T-helper 2 cell treated with Interferon-gamma antibody and Interleukin-4, amounts not matched to agents 5 μg/mL and 100 μg/mL, for 36 hours (primary cell): ENCODE results near the gene KRT85.
"Not testable (repeated sequence)": the region's sequence is repeated elsewhere in the genome, so short reads cannot be mapped to it uniquely, and the experiment has no call there.

Experiments used
- DNase-seq: peaks from one replicate; pipeline ENCODE4 v3.0.0; 2021; ENCODE audit warnings: low spot score
- H3K27ac Mint-ChIP-seq: one replicate; pipeline ENCODE4 v1.8.0; 2021; ENCODE audit warnings: mild to moderate bottlenecking, mixed read lengths
- H3K27me3 Mint-ChIP-seq: one replicate; pipeline ENCODE4 v1.8.0; 2021; ENCODE audit warnings: low read depth, mixed read lengths
- H3K36me3 Mint-ChIP-seq: one replicate; pipeline ENCODE4 v1.8.0; 2021; ENCODE audit warnings: low read depth, mixed read lengths
- H3K4me1 Mint-ChIP-seq: one replicate; pipeline ENCODE4 v1.8.0; 2021; ENCODE audit warnings: low read depth, mixed read lengths
- H3K4me3 Mint-ChIP-seq: one replicate; pipeline ENCODE4 v1.8.0; 2022; ENCODE audit warnings: mild to moderate bottlenecking, moderate library complexity, mixed read lengths
- H3K9me3 Mint-ChIP-seq: one replicate; pipeline ENCODE4 v1.8.0; 2021; ENCODE audit warnings: mixed read lengths

The KRT85 gene

DNA sequence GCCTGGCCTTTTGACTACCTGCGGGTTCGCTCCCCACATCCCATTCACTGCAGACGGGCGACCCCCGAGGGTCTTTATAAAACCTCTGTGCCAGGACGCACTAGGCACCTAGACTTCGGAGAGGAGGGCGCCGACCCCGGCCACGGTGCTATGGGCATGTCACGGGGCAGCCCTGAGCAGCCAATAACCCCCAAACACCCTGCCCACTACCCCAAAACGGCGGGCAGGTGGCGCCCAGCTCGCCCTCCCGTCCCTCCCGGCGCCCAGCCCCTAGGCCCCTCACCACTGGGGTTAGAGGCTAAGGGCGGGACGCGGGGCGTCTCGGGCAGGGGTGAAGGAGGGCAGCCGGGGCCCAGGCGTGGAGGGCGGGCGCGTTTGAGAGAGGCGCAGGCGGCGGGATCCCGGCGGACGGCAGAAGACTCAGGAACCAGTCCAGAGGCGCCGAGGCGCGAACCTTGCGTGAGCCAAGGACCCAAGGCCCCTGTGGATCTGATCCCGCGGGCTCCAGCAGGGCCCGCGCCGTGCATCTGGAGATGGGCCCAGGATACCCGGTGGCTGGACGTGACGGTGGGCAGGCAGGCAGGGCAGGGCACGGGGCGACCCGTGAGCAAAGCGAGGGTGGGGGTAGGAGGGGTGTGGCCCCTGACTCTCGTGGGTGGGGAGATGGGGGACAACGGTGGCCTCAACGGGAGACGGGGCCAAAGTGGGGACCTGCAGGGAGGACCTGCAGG lies 11.1 kb downstream of the KRT85 start:
- H3K27me3 Mint-ChIP-seq = peaks cover 15% of the 10 kb centered on the region
- H3K9me3 Mint-ChIP-seq = no peaks in the 10 kb centered on the region
- no peak overlapping the region for H3K27ac Mint-ChIP-seq
- no peak overlapping the region for H3K4me3 Mint-ChIP-seq
- no peaks in the 10 kb centered on the region for H3K36me3 Mint-ChIP-seq
- no peak for DNase-seq
- peaks cover 12% of the 10 kb centered on the region for H3K4me1 Mint-ChIP-seq

DNA sequence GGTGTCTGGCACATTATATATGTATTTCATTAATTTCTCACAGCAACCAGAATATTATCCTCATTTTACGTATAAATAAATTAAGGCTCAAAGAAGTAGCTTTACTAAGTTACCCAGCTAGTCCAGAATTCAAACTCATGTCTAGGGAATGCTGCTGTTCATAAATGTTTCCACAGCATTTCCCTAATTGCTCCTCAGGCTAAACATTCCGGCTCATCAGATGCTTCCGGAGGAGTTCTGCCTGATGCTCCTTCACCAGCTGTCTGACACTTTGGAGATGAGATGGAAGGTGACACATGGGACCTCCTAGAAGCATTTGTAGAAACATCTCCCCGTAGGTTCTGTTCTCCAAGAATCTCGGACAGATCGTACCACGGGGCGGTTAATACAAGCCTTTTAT lies 12.1 kb downstream of the KRT85 start:
- no peaks in the 10 kb centered on the region for H3K9me3 Mint-ChIP-seq
- H3K4me3 Mint-ChIP-seq = no peak overlapping the region
- DNase-seq = no peak
- H3K4me1 Mint-ChIP-seq = peaks cover 12% of the 10 kb centered on the region
- peaks cover 15% of the 10 kb centered on the region for H3K27me3 Mint-ChIP-seq
- no peaks in the 10 kb centered on the region for H3K36me3 Mint-ChIP-seq
- H3K27ac Mint-ChIP-seq = no peak overlapping the region

DNA sequence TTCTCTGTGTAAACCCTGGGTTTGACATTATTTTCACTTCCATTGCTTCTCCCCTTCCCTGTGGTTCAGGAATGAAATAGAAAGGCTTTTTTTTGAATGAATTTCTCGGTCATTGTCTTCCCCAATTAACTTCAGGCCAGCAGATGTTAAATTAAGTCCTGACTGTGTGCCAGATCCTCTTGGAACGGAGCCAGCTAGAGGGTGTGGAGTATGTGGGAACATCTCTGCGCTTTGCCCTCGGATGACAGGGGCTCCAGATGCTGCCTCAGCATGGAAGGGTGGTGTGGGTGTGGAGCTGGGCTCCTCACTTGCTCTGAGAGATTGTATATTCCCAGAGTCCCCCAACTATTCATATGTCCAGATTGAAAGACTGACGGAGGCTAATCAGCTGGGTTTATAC lies 13.1 kb downstream of the KRT85 start:
- Mint-ChIP-seq H3K27ac (no peak overlapping the region), H3K27me3 (peaks cover 16% of the 10 kb centered on the region), H3K36me3 (no peaks in the 10 kb centered on the region), H3K4me3 (no peak overlapping the region), H3K9me3 (no peaks in the 10 kb centered on the region), H3K4me1 (peaks cover 10% of the 10 kb centered on the region)
- DNase-seq = no peak

DNA sequence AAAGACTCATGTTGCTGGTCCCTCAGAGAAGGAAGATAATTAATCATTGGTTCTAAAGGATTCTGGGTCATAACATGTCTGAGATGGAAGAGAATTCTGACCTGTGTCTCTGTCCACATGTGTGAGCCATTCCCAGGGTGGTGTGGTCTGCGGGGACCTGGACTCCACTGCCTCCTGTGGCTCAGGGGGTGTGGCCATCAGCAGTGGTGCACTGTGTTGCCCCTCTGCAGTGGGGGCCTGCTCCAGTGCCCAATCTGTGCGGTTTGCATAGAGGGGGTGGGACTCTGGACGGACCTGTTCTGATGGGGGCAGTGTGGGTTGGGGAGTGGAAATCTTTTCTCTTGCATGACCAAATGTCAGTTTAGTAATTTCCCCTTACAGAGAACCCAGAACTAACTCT lies 13.5 kb downstream of the KRT85 start:
- Mint-ChIP-seq H3K9me3 (no peaks in the 10 kb centered on the region), H3K27ac (no peak overlapping the region)

DNA sequence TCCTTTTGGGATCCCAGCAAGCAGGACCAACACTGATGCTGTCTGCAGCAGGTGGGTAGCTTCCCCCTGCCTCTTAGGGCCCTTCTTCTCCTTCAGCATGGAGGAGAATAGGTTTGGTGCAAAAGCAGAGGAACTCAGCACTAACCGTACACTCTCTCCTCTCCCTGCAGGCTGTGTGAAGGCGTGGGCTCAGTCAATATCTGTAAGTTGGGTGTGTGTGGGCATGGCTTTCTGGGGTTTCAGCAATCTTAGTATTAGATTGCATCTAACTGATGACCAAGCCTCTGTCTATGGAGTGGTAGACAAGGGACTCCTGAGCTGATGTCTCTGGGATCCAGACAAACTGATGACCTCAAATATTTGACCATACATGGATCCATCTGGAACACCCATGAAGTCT lies 14.3 kb downstream of the KRT85 start:
- peaks cover 3% of the 10 kb centered on the region for H3K4me1 Mint-ChIP-seq
- H3K27me3 Mint-ChIP-seq = peaks cover 17% of the 10 kb centered on the region
- no peaks in the 10 kb centered on the region for H3K36me3 Mint-ChIP-seq
- H3K9me3 Mint-ChIP-seq = no peaks in the 10 kb centered on the region
- no peak overlapping the region for H3K4me3 Mint-ChIP-seq
- H3K27ac Mint-ChIP-seq = no peak overlapping the region
- DNase-seq = no peak

More for the DNA sequence above, 13.5 kb downstream of the KRT85 start:
- Mint-ChIP-seq H3K36me3 (no peaks in the 10 kb centered on the region), H3K4me1 (peaks cover 8% of the 10 kb centered on the region), H3K4me3 (no peak overlapping the region), H3K27me3 (peaks cover 17% of the 10 kb centered on the region)
- DNase-seq = no peak

DNA sequence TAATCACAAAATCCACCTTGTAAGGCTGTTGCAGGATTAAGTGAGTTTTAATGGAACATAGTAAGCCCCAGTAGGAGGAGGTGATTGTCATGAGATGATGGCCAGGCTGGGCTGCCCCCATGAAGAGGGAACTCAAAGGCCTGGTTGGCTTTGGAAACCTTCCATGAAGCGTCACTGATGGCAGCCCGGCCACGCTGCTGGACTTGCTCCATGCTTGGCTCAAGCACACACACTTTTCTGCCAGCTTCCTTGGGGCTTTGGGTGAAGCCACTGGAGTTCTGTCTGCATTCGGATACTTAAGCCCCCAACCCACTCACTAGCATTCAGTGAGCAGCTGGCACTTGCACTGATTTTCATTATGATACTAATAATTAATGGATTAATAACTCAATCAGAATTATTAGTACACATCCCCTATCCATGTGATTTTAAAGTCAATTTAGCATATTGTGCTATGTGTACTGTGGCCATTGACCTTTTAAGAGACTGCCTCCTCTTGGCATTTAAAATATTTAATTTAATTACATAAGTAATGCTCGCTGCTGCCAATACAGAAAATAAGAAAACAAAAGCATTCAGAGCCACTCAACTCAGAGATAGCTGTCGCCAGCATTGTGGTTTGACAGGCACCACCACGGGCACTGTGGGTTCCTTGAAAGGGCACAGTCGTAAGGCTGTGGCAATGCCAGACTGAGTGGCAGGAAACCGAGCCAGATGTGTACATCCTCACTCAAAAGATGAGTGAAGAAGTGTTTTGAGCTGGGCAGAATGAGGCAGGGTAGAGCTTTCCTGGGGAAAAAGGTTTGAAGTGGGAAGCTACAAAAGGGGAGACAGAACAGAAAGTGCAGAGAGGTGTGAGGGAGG lies 15.9 kb downstream of the KRT85 start:
- Mint-ChIP-seq H3K27me3 (peaks cover 17% of the 10 kb centered on the region), H3K4me3 (no peak overlapping the region), H3K27ac (no peak overlapping the region), H3K36me3 (no peaks in the 10 kb centered on the region), H3K9me3 (no peaks in the 10 kb centered on the region), H3K4me1 (peaks cover 3% of the 10 kb centered on the region)
- no peak for DNase-seq

DNA sequence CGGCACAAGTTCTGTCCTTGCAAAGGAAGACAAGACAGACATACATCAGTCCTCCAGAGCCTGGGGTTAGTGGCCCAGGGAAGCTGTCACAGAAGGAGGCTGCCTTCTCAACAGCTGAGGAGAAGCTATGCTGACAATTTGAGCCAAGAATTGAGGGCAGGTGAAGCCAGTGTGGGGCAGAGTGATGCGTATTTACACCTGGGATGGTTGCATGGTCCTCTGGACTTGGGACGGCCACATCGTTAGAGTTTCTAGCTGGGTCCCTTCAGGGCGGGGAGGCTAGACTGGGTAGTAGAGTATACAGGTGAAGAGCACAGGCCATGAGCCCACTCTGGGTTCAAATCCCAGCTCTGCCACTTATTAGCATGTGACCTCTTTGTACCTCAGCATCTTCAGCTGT lies 16.5 kb downstream of the KRT85 start:
- no peak overlapping the region for H3K27ac Mint-ChIP-seq
- H3K9me3 Mint-ChIP-seq = no peaks in the 10 kb centered on the region
- peaks cover 3% of the 10 kb centered on the region for H3K4me1 Mint-ChIP-seq
- DNase-seq = no peak
- H3K36me3 Mint-ChIP-seq = no peaks in the 10 kb centered on the region
- no peak overlapping the region for H3K4me3 Mint-ChIP-seq
- H3K27me3 Mint-ChIP-seq = peaks cover 17% of the 10 kb centered on the region

DNA sequence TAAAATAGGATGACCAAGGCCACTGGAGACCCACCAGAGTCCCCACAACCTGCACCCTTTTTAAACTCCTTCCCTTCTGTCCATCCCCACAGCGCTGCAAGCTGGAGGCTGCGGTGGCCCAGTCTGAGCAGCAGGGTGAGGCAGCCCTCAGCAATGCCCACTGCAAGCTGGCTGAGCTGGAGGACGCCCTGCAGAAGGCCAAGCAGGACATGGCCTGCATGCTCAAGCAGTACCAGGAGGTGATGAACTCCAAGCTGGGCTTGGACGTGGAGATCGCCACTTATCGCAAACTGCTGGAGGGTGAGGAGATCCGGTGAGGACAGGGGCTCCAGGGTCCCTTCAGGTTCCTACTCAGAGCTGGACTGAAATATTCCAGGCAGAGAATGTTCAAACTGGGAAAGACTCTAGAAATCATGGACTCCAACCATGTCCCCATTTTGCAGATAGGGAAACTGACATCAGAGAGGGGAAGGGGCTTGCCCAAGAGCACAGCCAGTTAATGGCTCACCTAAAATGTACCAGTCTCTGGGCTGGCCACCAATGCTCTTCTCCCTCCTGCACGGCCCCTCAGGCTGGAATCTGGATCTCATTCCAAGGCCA lies 17.2 kb downstream of the KRT85 start:
- Mint-ChIP-seq H3K27ac (no peak overlapping the region), H3K9me3 (no peaks in the 10 kb centered on the region), H3K36me3 (no peaks in the 10 kb centered on the region), H3K4me3 (no peak overlapping the region), H3K27me3 (peaks cover 17% of the 10 kb centered on the region), H3K4me1 (peaks cover 3% of the 10 kb centered on the region)
- DNase-seq = no peak

DNA sequence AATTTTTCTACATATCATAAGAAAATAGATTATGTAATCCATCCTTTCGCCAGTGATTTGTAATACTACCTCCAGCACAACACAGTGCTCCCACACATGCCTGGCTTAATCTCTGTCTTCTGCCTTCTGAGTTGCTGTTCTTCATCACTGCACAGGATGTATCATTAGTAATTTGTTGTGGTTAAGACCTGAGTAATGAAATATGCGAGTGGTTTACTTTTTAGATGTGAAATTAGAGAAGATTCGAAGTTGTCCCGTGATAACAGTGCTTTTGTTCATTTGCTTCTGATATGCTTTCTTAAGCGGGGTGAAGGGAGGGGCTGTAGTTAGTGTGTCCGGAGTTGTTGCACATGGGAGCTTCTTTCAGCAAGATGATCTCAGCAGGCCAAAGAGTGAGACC lies 18.1 kb downstream of the KRT85 start:
- no peak overlapping the region for H3K27ac Mint-ChIP-seq
- H3K4me1 Mint-ChIP-seq = peaks cover 3% of the 10 kb centered on the region
- peaks cover 17% of the 10 kb centered on the region for H3K27me3 Mint-ChIP-seq
- DNase-seq = no peak
- no peak overlapping the region for H3K4me3 Mint-ChIP-seq
- H3K9me3 Mint-ChIP-seq = no peaks in the 10 kb centered on the region
- no peaks in the 10 kb centered on the region for H3K36me3 Mint-ChIP-seq

DNA sequence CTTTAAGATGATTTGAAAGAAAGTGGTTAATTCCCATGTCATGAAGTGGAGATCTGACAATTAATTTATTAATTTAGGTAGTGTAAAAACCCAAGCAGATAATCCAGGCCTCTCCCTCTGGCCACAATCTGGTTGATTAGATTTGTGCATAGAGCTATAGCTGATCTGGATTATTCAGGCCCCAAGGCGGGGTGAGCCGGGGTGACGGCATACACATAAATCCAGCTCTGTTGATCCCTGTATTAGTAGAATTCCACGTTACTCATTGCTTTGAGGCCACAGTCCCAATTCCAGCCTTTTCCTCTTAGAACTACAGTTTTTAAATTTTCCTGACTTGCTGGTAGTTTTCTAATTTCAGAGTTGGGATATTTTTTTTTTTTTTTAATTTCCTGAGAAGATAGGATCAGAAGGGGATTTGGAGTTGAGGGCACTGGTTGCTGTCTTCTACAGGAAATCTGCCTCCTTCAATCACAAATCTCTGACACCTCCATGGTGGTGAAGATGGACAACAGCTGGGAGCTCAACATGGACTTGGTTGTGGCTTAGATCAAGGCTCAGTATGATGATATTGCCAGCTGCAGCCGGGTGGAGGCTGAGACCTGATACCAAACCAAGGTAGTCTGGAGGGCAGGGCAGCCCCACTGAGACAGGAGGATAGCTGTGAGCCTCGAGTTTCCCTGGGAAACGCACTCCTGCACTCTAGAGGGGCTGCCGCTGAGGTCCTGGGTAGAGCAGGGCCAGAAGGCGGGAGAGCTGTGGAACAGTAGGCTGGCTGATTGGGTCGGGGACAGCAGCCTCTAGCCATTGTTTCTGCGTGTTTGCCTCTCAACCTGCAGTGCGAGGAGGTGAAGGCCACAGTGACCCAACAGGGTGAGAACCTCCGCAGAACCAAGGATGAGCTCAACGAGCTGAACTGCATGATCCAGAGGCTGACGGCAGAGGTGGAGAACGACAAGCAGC lies 19.4 kb downstream of the KRT85 start:
- H3K4me1 Mint-ChIP-seq = peaks cover 3% of the 10 kb centered on the region
- no peak overlapping the region for H3K27ac Mint-ChIP-seq
- H3K36me3 Mint-ChIP-seq = no peaks in the 10 kb centered on the region
- peaks cover 12% of the 10 kb centered on the region for H3K27me3 Mint-ChIP-seq
- no peaks in the 10 kb centered on the region for H3K9me3 Mint-ChIP-seq
- H3K4me3 Mint-ChIP-seq = no peak overlapping the region
- DNase-seq = no peak

DNA sequence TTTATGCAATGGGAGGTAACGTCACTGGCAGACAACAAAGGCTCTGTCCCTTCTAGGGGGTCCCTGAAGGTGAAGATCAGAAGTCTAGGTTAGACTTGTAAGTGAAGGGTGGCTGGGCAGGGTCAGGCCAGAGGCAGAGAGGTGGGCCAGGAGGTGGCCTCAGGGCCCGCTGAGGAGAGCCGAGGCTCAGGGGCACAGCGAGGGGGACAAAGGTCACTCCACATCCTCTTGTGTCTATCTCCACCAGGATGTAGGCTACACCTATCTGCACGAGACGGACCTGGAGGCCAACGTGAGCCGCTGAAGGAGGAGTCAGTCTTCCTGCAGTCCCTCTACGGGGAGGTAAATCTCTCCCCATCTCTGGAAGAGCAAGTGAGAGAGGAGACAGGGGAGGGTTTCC lies 20.3 kb downstream of the KRT85 start:
- Mint-ChIP-seq H3K27me3 (peaks cover 8% of the 10 kb centered on the region), H3K4me1 (peaks cover 3% of the 10 kb centered on the region), H3K27ac (no peak overlapping the region), H3K4me3 (no peak overlapping the region), H3K36me3 (no peaks in the 10 kb centered on the region), H3K9me3 (no peaks in the 10 kb centered on the region)
- no peak for DNase-seq

DNA sequence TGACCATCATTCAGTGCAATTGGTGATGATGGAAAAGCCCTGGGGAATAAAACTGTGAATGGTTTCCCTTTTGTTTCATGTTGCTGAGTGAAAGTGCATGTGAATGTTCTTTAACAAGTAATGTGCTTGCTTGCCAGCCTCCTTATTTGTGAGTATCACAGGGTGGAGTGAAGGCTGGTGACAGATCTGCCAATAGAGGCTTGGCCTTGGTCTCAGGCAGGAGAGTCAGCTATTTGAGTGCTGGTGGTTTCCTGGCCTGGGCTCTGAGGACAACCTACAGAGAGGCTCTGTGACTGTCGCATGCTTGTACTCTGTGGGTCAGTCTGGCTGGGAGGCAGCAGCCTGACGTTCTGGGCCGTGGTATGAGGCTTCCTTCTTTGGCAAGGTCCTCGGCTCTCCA lies 20.7 kb downstream of the KRT85 start:
- peaks cover under 1% of the 10 kb centered on the region for H3K4me1 Mint-ChIP-seq
- no peak overlapping the region for H3K4me3 Mint-ChIP-seq
- H3K27me3 Mint-ChIP-seq = peaks cover 5% of the 10 kb centered on the region
- H3K27ac Mint-ChIP-seq = no peak overlapping the region
- no peak for DNase-seq
- no peaks in the 10 kb centered on the region for H3K9me3 Mint-ChIP-seq
- no peaks in the 10 kb centered on the region for H3K36me3 Mint-ChIP-seq

DNA sequence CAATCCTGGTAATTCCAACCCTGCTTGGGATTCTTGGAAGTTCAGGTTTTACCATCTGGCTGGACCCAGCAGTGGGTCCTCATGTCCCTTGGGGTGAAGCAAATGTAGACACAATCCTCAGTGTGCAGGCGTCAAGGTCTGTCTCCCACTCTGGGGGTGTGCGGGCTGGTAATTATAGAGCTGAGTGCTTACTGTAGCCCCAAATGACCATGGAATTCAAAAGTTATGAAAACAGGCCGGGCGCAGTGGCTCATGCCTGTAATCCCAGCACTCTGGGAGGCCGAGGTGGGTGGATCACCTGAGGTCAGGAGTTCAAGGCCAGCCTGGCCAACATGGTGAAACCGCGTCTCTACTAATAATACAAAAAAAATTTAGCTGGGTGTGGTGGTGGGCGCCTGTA lies 22.2 kb downstream of the KRT85 start:
- H3K4me3 Mint-ChIP-seq, H3K9me3 Mint-ChIP-seq, H3K27ac Mint-ChIP-seq, H3K4me1 Mint-ChIP-seq, DNase-seq, H3K36me3 Mint-ChIP-seq, H3K27me3 Mint-ChIP-seq: not testable (repeated sequence)
